A549 (cell line): Measurements from ENCODE around the gene CNNM2. TPM values are rescaled to one million over a fixed set of nuclear protein-coding genes. Genes with fewer than 3 reads are reported as not detected.

Source experiments
- ATAC-seq, 2 experiments: fragments of 200-7000 bp in 1 of 2; fragments of >200 bp in 1 of 2; cut with Nextera tagmentation in 1 of 2; cut with Tn5 transposase in 1 of 2; 3 replicates each; pipeline versions ENCODE4 v1.8.0 to v1.9.1; 2018 to 2020; ENCODE audit warnings: mild to moderate bottlenecking in 1 of 2, moderate library complexity in 1 of 2
- CTCF ChIA-PET: fragments of 300-600 bp; sonication (Branson Sonifier 250); formaldehyde crosslinking; extraction: SDS; loops from one replicate; lab custom pipeline; 2021; ENCODE audit warnings: antibody characterized with exemption, inconsistent platforms; lab: Yijun Ruan, JAX
- POLR2A ChIA-PET: fragments of 350-600 bp; formaldehyde crosslinking; extraction: SDS; loops from one replicate; lab custom pipeline; 2021; ENCODE audit warnings: antibody characterized with exemption, inconsistent platforms; lab: Yijun Ruan, JAX
- DNase-seq, 2 experiments: peaks; one replicate each; pipeline versions ENCODE4 v3.0.0 to v3.0.0-alpha.2; 2011 to 2016; ENCODE audit warnings: low read depth in 1 of 2, low spot score in 1 of 2
- FAIRE-seq: peaks from 2 replicates; lab custom pipeline; 2011; peaks lifted over from hg19 to GRCh38; lab: Jason Lieb, UNC
- H3K27ac ChIP-seq, 2 experiments: fragments of >200 bp; sonication (Bioruptor Twin); formaldehyde crosslinking; 3 replicates each; pipeline ENCODE4 v1.5.1; 2016 to 2017
- H3K4me1 ChIP-seq: fragments of >200 bp; sonication (Bioruptor Twin); formaldehyde crosslinking; 3 replicates; pipeline ENCODE4 v1.6.1; 2016
- H3K4me2 ChIP-seq: fragments of >200 bp; sonication (Bioruptor Twin); formaldehyde crosslinking; 3 replicates; pipeline ENCODE4 v1.6.1; 2016
- H3K4me3 ChIP-seq: fragments of >200 bp; sonication (Bioruptor Twin); formaldehyde crosslinking; 3 replicates; pipeline ENCODE4 v1.5.1; 2016
- H3K9me3 ChIP-seq: fragments of >200 bp; sonication (Bioruptor Twin); formaldehyde crosslinking; 3 replicates; pipeline ENCODE4 v1.6.1; 2016
- ATOH8 ChIP-seq: fragments of 250-450 bp; sonication (Bioruptor Pico); IDR thresholded peaks from 2 replicates; pipeline ENCODE4 v1.5.0; 2020; ENCODE audit warnings: low read depth, mild to moderate bottlenecking, moderate library complexity
- CHD2 ChIP-seq: fragments of 150-350 bp; IDR thresholded peaks from 2 replicates; pipeline ENCODE4 v1.6.1; 2014; ENCODE audit warnings: low read length; ENCODE audit not compliant: partially characterized antibody
- CHD4 ChIP-seq: fragments of 200-600 bp; sonication (generic); IDR thresholded peaks from 2 replicates; pipeline ENCODE4 v1.6.1; 2016; ENCODE audit warnings: antibody characterized with exemption, mild to moderate bottlenecking, borderline replicate concordance
- CTCF ChIP-seq: fragments of >200 bp; sonication (Bioruptor Twin); formaldehyde crosslinking; IDR thresholded peaks from 3 replicates; pipeline ENCODE4 v1.5.1; 2016
- E2F6 ChIP-seq: IDR thresholded peaks from 2 replicates; pipeline ENCODE4 v1.6.1; 2012; ENCODE audit warnings: low read depth, borderline replicate concordance
- EHF ChIP-seq: fragments of 250-450 bp; sonication (Bioruptor Pico); IDR thresholded peaks from 2 replicates; pipeline ENCODE4 v1.5.0; 2020; ENCODE audit warnings: mild to moderate bottlenecking
- EP300 ChIP-seq, 2 experiments: fragments of >200 bp; sonication (Bioruptor Twin); formaldehyde crosslinking; IDR thresholded peaks; 2 replicates in 1 of 2; 3 replicates in 1 of 2; pipeline ENCODE4 v1.6.1; 2016 to 2017
- FOSB ChIP-seq: fragments of 250-450 bp; sonication (Bioruptor Pico); IDR thresholded peaks from 2 replicates; pipeline ENCODE4 v1.5.0; 2020; ENCODE audit warnings: mild to moderate bottlenecking, moderate library complexity
- HDAC2 ChIP-seq: fragments of 200-600 bp; sonication (generic); IDR thresholded peaks from 2 replicates; pipeline ENCODE4 v1.6.1; 2016
- HES2 ChIP-seq: fragments of >200 bp; sonication (Bioruptor Twin); formaldehyde crosslinking; IDR thresholded peaks from 2 replicates; pipeline ENCODE4 v1.6.1; 2016
- HOXB13 ChIP-seq: fragments of 250-450 bp; sonication (Bioruptor Pico); IDR thresholded peaks from 2 replicates; pipeline ENCODE4 v1.5.0; 2020; ENCODE audit warnings: low read depth, mild to moderate bottlenecking, moderate library complexity
- HOXB5 ChIP-seq: fragments of 250-450 bp; sonication (Bioruptor Pico); IDR thresholded peaks from 2 replicates; pipeline ENCODE4 v1.5.0; 2020; ENCODE audit warnings: mild to moderate bottlenecking, moderate library complexity
- KDM1A ChIP-seq: fragments of 200-600 bp; sonication (generic); IDR thresholded peaks from 2 replicates; pipeline ENCODE4 v1.6.1; 2016; ENCODE audit warnings: low read depth, mild to moderate bottlenecking
- KDM5A ChIP-seq: fragments of 200-600 bp; sonication (generic); IDR thresholded peaks from 2 replicates; pipeline ENCODE4 v1.6.1; 2016; ENCODE audit warnings: antibody characterized with exemption, mild to moderate bottlenecking
- MAFK ChIP-seq: fragments of 450-650 bp; IDR thresholded peaks from 2 replicates; pipeline ENCODE4 v1.6.1; 2014; ENCODE audit not compliant: partially characterized antibody
- MAZ ChIP-seq: fragments of 150-350 bp; IDR thresholded peaks from 2 replicates; pipeline ENCODE4 v1.6.1; 2014; ENCODE audit warnings: antibody characterized with exemption, low read depth, low read length, borderline replicate concordance
- NPAS2 ChIP-seq: fragments of 250-450 bp; sonication (Bioruptor Pico); IDR thresholded peaks from 2 replicates; pipeline ENCODE4 v1.8.0; 2022; ENCODE audit warnings: mild to moderate bottlenecking, moderate library complexity, borderline replicate concordance
- NR3C1 ChIP-seq: fragments of >200 bp; sonication (Bioruptor Twin); formaldehyde crosslinking; IDR thresholded peaks from 3 replicates; pipeline ENCODE4 v1.6.1; 2017
- RAD21 ChIP-seq, 2 experiments: fragments of >200 bp in 1 of 2; sonication (Bioruptor Twin) in 1 of 2; formaldehyde crosslinking in 1 of 2; IDR thresholded peaks in 1 of 2; conservative IDR thresholded peaks in 1 of 2; 2 replicates in 1 of 2; 3 replicates in 1 of 2; pipeline ENCODE4 v1.6.1; 2012 to 2018; ENCODE audit warnings: inconsistent platforms in 1 of 2
- RCOR1 ChIP-seq: fragments of 150-350 bp; IDR thresholded peaks from 2 replicates; pipeline ENCODE4 v1.6.1; 2014; ENCODE audit warnings: antibody characterized with exemption, low read length, low read depth
- SMC3 ChIP-seq: fragments of >200 bp; sonication (Bioruptor Twin); formaldehyde crosslinking; IDR thresholded peaks from 3 replicates; pipeline ENCODE4 v1.6.1; 2018; ENCODE audit warnings: inconsistent platforms
- TFCP2L1 ChIP-seq: fragments of 250-450 bp; sonication (Bioruptor Pico); IDR thresholded peaks from 2 replicates; pipeline ENCODE4 v1.5.0; 2021; ENCODE audit warnings: mild to moderate bottlenecking
- USF2 ChIP-seq: fragments of 450-650 bp; IDR thresholded peaks from 2 replicates; pipeline ENCODE4 v1.6.1; 2014; ENCODE audit warnings: antibody characterized with exemption
- ZFP36 ChIP-seq: fragments of 450-650 bp; IDR thresholded peaks from 2 replicates; pipeline ENCODE4 v1.6.1; 2014; ENCODE audit warnings: borderline replicate concordance; ENCODE audit not compliant: partially characterized antibody
- WGBS: methylation state at CpG from one replicate; pipeline ENCODE4 v1.1.6; 2017; ENCODE audit errors: missing lambda C conversion rate; 5-methylcytosine and 5-hydroxymethylcytosine counted together
- polyA plus RNA-seq, 4 experiments: library from polyadenylated mRNA; depleted of rRNA in 3 of 4; stranded (reverse); fragments of >200 nt; fragmentation: RNase III in 1 of 4; extraction: RNeasy Plus Mini Kit Qiagen cat#74134 plus additional on column Dnase treatment in 1 of 4; gene quantifications; 2 replicates in 3 of 4; 3 replicates in 1 of 4; pipeline ENCODE4 v1.2.3, GENCODE V29; 2011 to 2017

Gene CNNM2
- polyA plus RNA-seq, 2 of the 4 experiments (the other 2 are of a cell fraction): 6.4 to 6.9 TPM

GRCh38 chr10:102914781-102915180 is 3.3 kb upstream of the CNNM2 start:
- POLR2A ChIA-PET: no interaction called here
- no peak for FAIRE-seq

GRCh38 chr10:102916173-102916572 is 1.9 kb upstream of the CNNM2 start:
- ChIA-PET CTCF (interaction anchor here (0.8 to 10.5 kb wide), 15 partner anchors 8 to 451 kb away, joined by 3 to 199 read pairs (median 12); partner anchors contain the start of genes CYP17A1 and TAF5), POLR2A (interaction anchor here (2.2 kb wide), 1 partner anchor 153 kb away, joined by 8 read pairs; no protein-coding TSS in a partner anchor)
- ATAC-seq (no peak), FAIRE-seq (no peak), DNase-seq (no peak)
- no peaks in the 10 kb centered on the region for H3K9me3 ChIP-seq
- peak overlapping the region; percentile 87 for H3K4me2 ChIP-seq
- TF ChIP-seq RAD21 (conservative IDR thresholded peaks at IDR 0.05 in 1 of 2, IDR thresholded peaks at IDR 0.05 in 1 of 2): 0 out of 5 replicates have a peak, but pooled peaks of 1 of the 2 experiments have one; percentile 11
- no peak for TF ChIP-seq E2F6
- no peak for TF ChIP-seq EHF (CRISPR knock-in tag)
- no peak for TF ChIP-seq ZFP36
- TF ChIP-seq KDM5A: no peak
- H3K27ac ChIP-seq: no peak overlapping the region; a peak in 1 of 6 replicates
- 64% methylated on average over 7 of the region's 7 CpGs for WGBS
- peak overlapping the region; percentile 59 for H3K4me3 ChIP-seq
- H3K4me1 ChIP-seq: peaks cover 22% of the 10 kb centered on the region

More at GRCh38 chr10:102914781-102915180, 3.3 kb upstream of the CNNM2 start:
- Histone ChIP-seq H3K4me2 (no peak overlapping the region), H3K4me1 (peaks cover 8% of the 10 kb centered on the region), H3K9me3 (no peaks in the 10 kb centered on the region), H3K4me3 (no peak overlapping the region), H3K27ac (no peak overlapping the region)
- ATAC-seq: no peak
- CTCF ChIA-PET: interaction anchor here (0.6 to 10.5 kb wide), 5 partner anchors 12 to 330 kb away, joined by 3 to 199 read pairs (median 56); no protein-coding TSS in a partner anchor
- TF ChIP-seq KDM5A (no peak), HOXB13 (CRISPR knock-in tag) (no peak), CHD2 (no peak), USF2 (no peak), EP300 (IDR thresholded peaks at IDR 0.05) (no peak), ATOH8 (CRISPR knock-in tag) (no peak), RAD21 (conservative IDR thresholded peaks at IDR 0.05 in 1 of 2, IDR thresholded peaks at IDR 0.05 in 1 of 2) (no peak), HDAC2 (no peak)
- no peak for DNase-seq
- 21% methylated on average over 1 of the region's 1 CpG for WGBS

- FAIRE-seq: no peak
- ChIA-PET POLR2A (interaction anchor here (0.6 to 2.2 kb wide), 12 partner anchors 12 to 324 kb away, joined by 3 to 9 read pairs (median 3); no protein-coding TSS in a partner anchor), CTCF (interaction anchor here (0.5 to 10.5 kb wide), 79 partner anchors 9 to 569 kb away, joined by 3 to 199 read pairs (median 4); partner anchors contain the start of genes CYP17A1, INA and TAF5)
- H3K4me2 ChIP-seq: peak overlapping the region; percentile 87
- DNase-seq: peak; percentile 60 to 74
- H3K9me3 ChIP-seq: no peaks in the 10 kb centered on the region
- WGBS: 2% methylated on average over 10 of the region's 45 CpGs
- H3K4me1 ChIP-seq: peaks cover 28% of the 10 kb centered on the region
- peak overlapping the region; percentile 41 to 79; a peak in 4 of 6 replicates for H3K27ac ChIP-seq
- peak; percentile 71 to 79 for ATAC-seq
- peak overlapping the region; percentile 59 for H3K4me3 ChIP-seq
- no peak for TF ChIP-seq HOXB5 (CRISPR knock-in tag)
- TF ChIP-seq MAZ: no peak
- peak; percentile 71; the same call in 1 of the 2 replicates for TF ChIP-seq E2F6
- TF ChIP-seq HOXB13 (CRISPR knock-in tag): no peak
- no peak for TF ChIP-seq NPAS2
- TF ChIP-seq CHD4: no peak
- TF ChIP-seq FOSB (CRISPR knock-in tag): no peak
- no peak for TF ChIP-seq RCOR1
- TF ChIP-seq TFCP2L1: 0 out of 2 replicates have a peak, but pooled peaks have one; percentile 53
- TF ChIP-seq CTCF: peak; percentile 99
- TF ChIP-seq NR3C1: no peak
- no peak for TF ChIP-seq KDM1A
- TF ChIP-seq USF2: no peak
- TF ChIP-seq KDM5A: peak; percentile 92
- TF ChIP-seq HES2: no peak
- TF ChIP-seq SMC3: peak; percentile 100
- no peak for TF ChIP-seq MAFK
Observed at GRCh38 chr10:102917314-102917961, 656 bp upstream of the CNNM2 start.
